Prostate gland (tissue), 2 donors: Measurements from ENCODE around the gene KRTAP4-9. TPM values are rescaled to one million over a fixed set of nuclear protein-coding genes. Genes with fewer than 3 reads are reported as not detected.
"Not testable (repeated sequence)": the region's sequence is repeated elsewhere in the genome, so short reads cannot be mapped to it uniquely, and the experiment has no call there.

ENCODE experiments used
- DNase-seq: peaks from one replicate; pipeline ENCODE4 v3.0.0-alpha.2; 2019; ENCODE audit warnings: low spot score
- H3K27ac ChIP-seq, 2 donors: fragments of 200-600 bp; sonication (generic); 2 replicates each; pipeline ENCODE4 v1.5.1; 2017 to 2019
- H3K27me3 ChIP-seq: fragments of 200-600 bp; sonication (generic); replicated peaks from 2 replicates; pipeline ENCODE4 v1.5.1; 2019; ENCODE audit not compliant: insufficient read depth
- H3K36me3 ChIP-seq, 2 donors: fragments of 200-600 bp; sonication (generic); 1 replicate in 1 of 2; 2 replicates in 1 of 2; pipeline versions ENCODE4 v1.5.1 to v1.8.1; 2017 to 2019
- H3K4me1 ChIP-seq: fragments of 200-600 bp; sonication (generic); replicated peaks from 2 replicates; pipeline ENCODE4 v1.5.1; 2019
- H3K4me3 ChIP-seq, 2 donors: fragments of 200-600 bp; sonication (generic); 2 replicates each; pipeline ENCODE4 v1.5.1; 2017 to 2019
- H3K9me3 ChIP-seq: fragments of 200-600 bp; sonication (generic); 2 replicates; pipeline ENCODE4 v1.5.1; 2017
- CTCF ChIP-seq, 4 experiments: fragments of 200-600 bp in 2 of 4; fragments of 450-650 bp in 2 of 4; sonication (generic) in 2 of 4; IDR thresholded peaks; 1 replicate in 3 of 4; 2 replicates in 1 of 4; pipeline ENCODE4 v1.5.1; 2016 to 2019; ENCODE audit warnings: antibody characterized with exemption in 4 of 4, mild to moderate bottlenecking in 2 of 4, moderate library complexity in 2 of 4
- POLR2A ChIP-seq: fragments of 450-650 bp; IDR thresholded peaks from one replicate; pipeline ENCODE4 v1.6.1; 2016; ENCODE audit warnings: antibody characterized with exemption, mild to moderate bottlenecking
- POLR2AphosphoS5 ChIP-seq: sonication (generic); formaldehyde crosslinking; IDR thresholded peaks from one replicate; pipeline ENCODE4 v1.6.1; 2017; ENCODE audit warnings: antibody characterized with exemption
- WGBS: methylation state at CpG from one replicate; pipeline ENCODE4 v1.1.5; 2018; 5-methylcytosine and 5-hydroxymethylcytosine counted together
- intact Hi-C: fragments of 100-400 bp; cut with DNase I; formaldehyde crosslinking; loops from one replicate; pipeline ENCODE4 v1.14.2; 2022
- total RNA-seq, 2 donors: library from RNA; depleted of rRNA; stranded (reverse); fragments of >200 nt; gene quantifications; one replicate each; pipeline ENCODE4 v1.1.0, GENCODE V29; 2016

KRTAP4-9 gene
- total RNA-seq, 2 donors from 2014 or later: not detected

- no peaks in the 10 kb centered on the region for H3K36me3 ChIP-seq
- no peaks in the 10 kb centered on the region for H3K27me3 ChIP-seq
- H3K27ac ChIP-seq: no peak overlapping the region
- WGBS: 96% methylated on average over 2 of the region's 2 CpGs
- intact Hi-C loops: no loop called here
- H3K9me3 ChIP-seq: no peaks in the 10 kb centered on the region
- no peak overlapping the region for H3K4me3 ChIP-seq
- no peak for DNase-seq
- no peaks in the 10 kb centered on the region for H3K4me1 ChIP-seq
- TF ChIP-seq POLR2AphosphoS5 (no peak), POLR2A (no peak), CTCF (IDR thresholded peaks at IDR 0.05) (no peak)
These were observed 19.9 kb downstream of the KRTAP4-9 start for GRCh38 chr17:41125064-41125463.

- 93% methylated on average over 3 of the region's 3 CpGs for WGBS
- Histone ChIP-seq H3K36me3 (no peaks in the 10 kb centered on the region), H3K4me1 (no peaks in the 10 kb centered on the region), H3K4me3 (no peak overlapping the region), H3K27me3 (no peaks in the 10 kb centered on the region), H3K27ac (no peak overlapping the region), H3K9me3 (no peaks in the 10 kb centered on the region)
- TF ChIP-seq CTCF (IDR thresholded peaks at IDR 0.05) (no peak), POLR2AphosphoS5 (no peak), POLR2A (no peak)
- intact Hi-C loops: no loop called here
- no peak for DNase-seq
These were observed 21.2 kb downstream of the KRTAP4-9 start for GRCh38 chr17:41126412-41126811.

GRCh38 chr17:41127371-41127770 lies 22.2 kb downstream of the KRTAP4-9 start:
- Histone ChIP-seq H3K36me3 (no peaks in the 10 kb centered on the region), H3K4me1 (no peaks in the 10 kb centered on the region), H3K4me3 (no peak overlapping the region), H3K27ac (no peak overlapping the region), H3K27me3 (no peaks in the 10 kb centered on the region), H3K9me3 (no peaks in the 10 kb centered on the region)
- WGBS: 43% methylated on average over 1 of the region's 1 CpG
- intact Hi-C loops: no loop called here
- DNase-seq: no peak
- TF ChIP-seq POLR2A (no peak), POLR2AphosphoS5 (no peak), CTCF (IDR thresholded peaks at IDR 0.05) (no peak)

GRCh38 chr17:41131979-41132378 lies 26.8 kb downstream of the KRTAP4-9 start:
- H3K9me3 ChIP-seq: no peaks in the 10 kb centered on the region
- no peak for DNase-seq
- 83% methylated on average over 3 of the region's 3 CpGs for WGBS
- H3K27me3 ChIP-seq: no peaks in the 10 kb centered on the region
- no peak overlapping the region for H3K4me3 ChIP-seq
- H3K27ac ChIP-seq: no peak overlapping the region
- no peak for TF ChIP-seq POLR2AphosphoS5
- no peak for TF ChIP-seq POLR2A
- TF ChIP-seq CTCF (IDR thresholded peaks at IDR 0.05): no peak
- intact Hi-C loops: no loop called here
- H3K4me1 ChIP-seq: no peaks in the 10 kb centered on the region
- no peaks in the 10 kb centered on the region for H3K36me3 ChIP-seq

- TF ChIP-seq POLR2AphosphoS5 (no peak), POLR2A (no peak), CTCF (IDR thresholded peaks at IDR 0.05) (no peak)
- no peak for DNase-seq
- no peaks in the 10 kb centered on the region for H3K4me1 ChIP-seq
- WGBS: 30% methylated on average over 2 of the region's 2 CpGs
- H3K9me3 ChIP-seq: no peaks in the 10 kb centered on the region
- no peaks in the 10 kb centered on the region for H3K36me3 ChIP-seq
- no peak overlapping the region for H3K27ac ChIP-seq
- H3K4me3 ChIP-seq: no peak overlapping the region
- intact Hi-C loops: no loop called here
- no peaks in the 10 kb centered on the region for H3K27me3 ChIP-seq
These were observed 28.9 kb downstream of the KRTAP4-9 start for GRCh38 chr17:41133880-41134735.

- H3K9me3 ChIP-seq, H3K4me3 ChIP-seq, H3K4me1 ChIP-seq, intact Hi-C loops, DNase-seq, H3K27me3 ChIP-seq, H3K36me3 ChIP-seq, H3K27ac ChIP-seq: not testable (repeated sequence)
- 87% methylated on average over 12 of the region's 12 CpGs for WGBS
These were observed 34.7 kb downstream of the KRTAP4-9 start for GRCh38 chr17:41139865-41140264.
